Measurements from ENCODE around the gene HYAL2.

HYAL2 gene

DNA sequence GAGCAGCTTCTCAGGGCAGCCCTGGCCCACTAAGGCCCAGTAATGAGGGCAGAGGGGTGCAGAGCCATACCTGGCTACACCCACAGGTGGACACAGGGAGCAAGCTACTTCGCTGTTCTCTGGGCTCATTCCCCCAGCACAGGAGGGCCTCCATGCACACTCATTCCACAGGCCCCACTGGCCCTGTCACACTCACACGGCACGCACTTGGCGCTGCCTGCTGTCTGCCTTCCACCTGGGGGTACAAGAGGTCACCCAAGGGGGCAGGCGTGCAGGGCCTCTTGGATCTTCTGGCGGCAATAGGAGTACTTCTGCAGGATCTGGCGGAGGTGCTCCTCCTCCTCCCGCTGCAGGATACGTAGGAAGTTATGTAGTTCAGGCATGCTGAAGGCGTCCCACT, 7.8 kb upstream of the HYAL2 start:
- no peak for DNase-seq (ENCODE audit: low read depth in 2 of 2)

DNA sequence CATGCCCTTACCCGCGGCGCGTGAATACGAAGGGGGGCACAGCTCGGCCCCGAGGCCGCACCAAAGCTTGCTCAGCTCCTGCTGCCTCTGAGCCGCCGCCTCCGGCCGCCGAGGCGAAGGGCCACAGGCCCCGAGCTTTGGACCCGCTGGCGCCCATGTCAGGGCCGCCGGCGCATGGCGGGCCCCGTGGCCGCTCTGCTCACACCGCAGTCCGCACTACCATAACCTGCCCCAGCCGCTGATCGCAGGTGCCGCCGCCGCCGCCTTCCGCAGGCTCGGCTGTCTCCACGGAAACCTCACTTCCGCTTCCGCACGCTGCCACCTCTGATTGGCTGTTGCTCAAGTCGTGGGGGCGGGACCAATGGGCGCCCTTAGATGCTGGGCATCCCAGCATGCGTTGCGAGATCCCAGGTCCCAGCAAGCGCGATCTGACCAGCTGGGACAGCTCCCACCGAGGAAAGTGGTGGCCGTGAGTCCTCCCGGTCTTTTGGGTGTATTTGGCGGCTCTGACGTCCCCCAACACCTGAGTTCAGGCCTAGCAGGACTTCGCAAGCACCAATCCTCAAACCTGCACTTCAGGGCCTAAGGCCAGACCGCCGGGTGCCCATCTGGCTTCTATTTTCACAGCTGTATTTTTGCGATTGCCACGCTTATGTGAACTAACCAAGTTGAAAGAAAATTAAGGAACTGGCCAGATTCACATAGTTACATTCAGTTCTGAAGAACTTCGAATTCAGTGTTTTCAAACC, 5.6 kb upstream of the HYAL2 start, which contains the start of gene TUSC2:
TSS of gene TUSC2 (minus strand) at position 281 of the 749 bp plus-strand sequence. CDS start at position 157, 124 bp downstream.
- DNase-seq (ENCODE audit: low read depth in 2 of 2), result peak; percentile 87 to 89

GRCh38 chr3:50327129-50327528, 4.6 kb upstream of the HYAL2 start:
- no peak for DNase-seq (ENCODE audit: low read depth in 2 of 2)

DNA sequence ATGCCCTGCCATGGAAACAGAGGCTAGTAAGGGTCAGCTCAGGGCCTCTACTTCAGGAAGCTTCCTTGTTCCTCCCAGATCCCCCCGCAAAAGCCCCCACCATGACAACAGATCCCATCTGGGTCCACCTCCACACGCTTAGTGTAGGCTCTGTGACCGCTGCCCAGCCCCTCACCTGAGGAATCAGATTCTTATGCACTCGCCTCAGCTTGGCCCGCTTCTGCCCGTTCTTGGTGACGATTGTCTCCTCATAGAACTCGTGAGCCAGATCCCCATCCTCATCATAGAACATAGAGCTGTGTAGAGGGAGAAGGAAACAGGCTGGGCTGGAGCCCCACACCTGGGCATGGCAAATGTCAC, 3.6 kb upstream of the HYAL2 start:
- DNase-seq (ENCODE audit: low read depth in 2 of 2), result no peak

DNA sequence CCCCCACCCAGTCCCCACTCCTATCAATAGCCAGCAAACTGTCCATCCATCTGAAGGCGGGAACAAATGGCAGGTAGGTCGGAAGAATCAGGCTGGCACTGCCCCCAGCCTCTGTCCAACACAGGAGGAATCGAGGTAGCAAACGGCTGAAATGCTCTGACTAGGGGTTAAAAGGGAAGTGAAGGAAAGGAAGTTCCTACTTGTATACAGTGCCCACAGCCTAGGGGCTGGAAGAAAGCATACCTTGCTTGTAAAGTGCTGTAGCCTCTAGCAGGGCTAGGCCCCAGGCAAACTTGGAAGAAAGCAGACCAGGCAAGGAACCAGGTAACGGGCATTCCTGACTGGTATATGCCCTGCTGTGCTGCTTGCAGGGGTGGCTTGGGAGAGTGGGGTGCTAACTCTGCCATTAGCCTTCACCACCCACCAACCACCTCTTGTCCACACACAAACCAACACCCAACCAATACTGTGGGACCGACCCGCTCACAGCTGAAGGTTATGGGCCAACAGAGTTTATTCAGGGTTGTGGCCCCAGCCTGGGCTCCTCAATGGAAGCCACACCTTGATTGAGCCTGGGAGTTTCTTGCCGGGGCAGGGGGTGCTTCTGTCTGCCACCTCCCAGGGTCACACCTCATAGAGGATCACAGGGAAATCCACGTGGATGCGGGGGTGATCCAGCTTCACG, 3.1 kb upstream of the HYAL2 start:
- DNase-seq (ENCODE audit: low read depth in 2 of 2), result no peak

- DNase-seq (ENCODE audit: low read depth in 2 of 2), result no peak
Measured at GRCh38 chr3:50325113-50325480, 2.6 kb upstream of the HYAL2 start.

GRCh38 chr3:50324351-50325112, 2.0 kb upstream of the HYAL2 start:
- DNase-seq (ENCODE audit: low read depth in 2 of 2), result no peak

DNA sequence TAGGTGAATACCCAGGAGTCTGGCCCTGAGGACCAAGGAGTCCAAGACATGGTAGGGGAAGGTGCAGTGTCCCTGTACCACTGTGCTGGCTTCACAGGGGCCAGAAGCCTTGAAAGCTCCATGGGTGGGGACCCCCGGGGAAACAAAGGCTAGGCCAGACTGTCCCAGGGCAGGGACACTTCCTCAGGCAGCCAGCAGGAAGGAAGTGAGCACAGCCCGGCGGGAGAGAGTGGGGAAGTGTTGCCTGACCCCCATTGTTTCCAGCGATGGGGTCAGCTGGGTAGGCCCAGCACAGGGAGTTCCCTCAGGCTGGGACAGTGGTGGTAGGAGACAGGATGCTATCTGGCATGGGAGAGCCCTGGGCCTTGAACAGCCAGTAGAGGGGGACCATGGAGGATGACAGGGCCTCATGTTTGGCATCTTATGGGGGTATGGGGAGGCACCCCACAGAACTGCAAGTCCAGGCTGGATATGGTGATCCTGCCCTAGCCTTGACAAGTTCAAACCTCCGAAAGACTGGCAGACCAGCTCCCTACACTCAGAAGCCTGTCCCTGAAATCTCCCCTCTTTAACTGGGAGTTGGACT, 1.2 kb upstream of the HYAL2 start:
- DNase-seq (ENCODE audit: low read depth in 2 of 2), result no peak

GRCh38 chr3:50323092-50323600, 601 bp upstream of the HYAL2 start:
- no peak for DNase-seq (ENCODE audit: low read depth in 2 of 2)

- DNase-seq (ENCODE audit: low read depth in 2 of 2), result no peak
Measured at GRCh38 chr3:50322115-50322385, 495 bp downstream of the HYAL2 start.

GRCh38 chr3:50321336-50322114, 1.0 kb downstream of the HYAL2 start:
- peak; percentile 56 to 68 for DNase-seq (ENCODE audit: low read depth in 2 of 2)

- DNase-seq (ENCODE audit: low read depth in 2 of 2), result peak in 1 of 2 donors; percentile 39
Measured at GRCh38 chr3:50320853-50321335, 1.7 kb downstream of the HYAL2 start.

DNA sequence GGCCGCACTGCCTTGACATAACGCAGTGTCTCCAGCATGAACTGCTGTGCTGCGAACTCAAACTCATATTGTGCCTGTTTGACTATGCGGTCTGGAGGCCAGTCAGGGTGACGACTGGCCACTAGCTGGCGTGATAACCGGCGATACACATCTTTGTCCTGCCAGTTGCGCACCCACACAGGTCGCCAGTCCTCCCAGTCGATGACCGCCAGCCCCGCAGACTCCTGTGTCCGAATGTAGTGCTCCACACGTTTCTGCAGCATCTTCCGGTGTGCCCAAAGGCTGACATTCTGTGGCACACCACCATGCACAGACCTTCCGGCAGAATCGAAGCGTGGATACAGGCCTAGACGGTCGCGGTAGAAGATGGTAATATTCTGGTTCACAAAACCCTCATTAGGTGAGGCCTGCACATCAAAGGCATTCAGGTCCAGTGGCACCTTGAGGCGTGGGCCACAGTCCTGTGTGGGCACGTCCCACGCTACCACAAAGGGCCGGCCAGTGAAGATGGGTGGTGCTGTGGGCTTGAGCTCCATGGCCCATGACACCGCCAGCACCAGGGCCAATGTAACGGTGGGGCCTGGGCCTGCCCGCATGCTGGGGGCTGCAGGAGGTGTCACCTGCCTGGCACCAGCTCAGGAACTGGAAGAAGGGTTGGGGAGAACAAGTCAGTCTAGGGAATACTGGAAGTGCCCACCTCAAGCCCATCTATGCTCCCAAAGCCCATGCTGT, 2.5 kb downstream of the HYAL2 start:
- no peak for DNase-seq (ENCODE audit: low read depth in 2 of 2)

DNA sequence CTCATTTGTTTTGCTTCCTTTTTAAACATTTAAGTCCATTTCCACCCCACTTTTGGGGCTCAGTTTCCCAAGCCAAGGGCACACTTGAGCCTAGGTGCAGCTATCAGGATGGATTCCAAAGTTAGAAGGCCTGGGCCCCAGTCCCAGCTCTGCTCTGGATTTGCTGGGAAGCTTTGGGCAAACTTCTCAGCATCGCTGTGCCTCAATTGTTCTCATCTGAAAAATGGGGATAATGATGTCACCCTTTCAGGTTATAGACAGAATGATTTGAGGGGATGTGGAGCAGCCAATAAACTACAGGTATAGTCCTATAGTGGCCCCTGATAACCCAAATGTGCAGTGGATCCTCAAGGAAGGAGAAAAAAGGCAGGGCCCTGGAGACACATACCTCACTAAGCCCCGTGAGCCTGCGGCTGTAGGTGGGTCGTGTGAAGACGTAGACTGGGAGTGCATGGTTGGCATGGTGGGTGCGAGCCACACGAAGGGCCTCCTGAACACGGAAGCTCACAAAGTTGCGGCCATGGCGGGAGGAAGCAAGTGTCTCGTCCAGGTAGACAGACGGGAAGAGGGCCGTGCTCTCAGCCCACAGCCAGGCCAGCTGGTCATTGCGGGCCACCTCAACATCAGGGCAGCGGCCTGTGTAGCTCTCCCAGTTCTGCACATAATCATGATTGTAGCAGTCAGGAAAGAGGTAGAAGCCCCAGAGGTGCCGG, 3.2 kb downstream of the HYAL2 start:
- no peak for DNase-seq (ENCODE audit: low read depth in 2 of 2)

- no peak for DNase-seq (ENCODE audit: low read depth in 2 of 2)
Measured at GRCh38 chr3:50318615-50319014, 3.9 kb downstream of the HYAL2 start.

- no peak for DNase-seq (ENCODE audit: low read depth in 2 of 2)
Measured at GRCh38 chr3:50318163-50318562, 4.4 kb downstream of the HYAL2 start.

DNA sequence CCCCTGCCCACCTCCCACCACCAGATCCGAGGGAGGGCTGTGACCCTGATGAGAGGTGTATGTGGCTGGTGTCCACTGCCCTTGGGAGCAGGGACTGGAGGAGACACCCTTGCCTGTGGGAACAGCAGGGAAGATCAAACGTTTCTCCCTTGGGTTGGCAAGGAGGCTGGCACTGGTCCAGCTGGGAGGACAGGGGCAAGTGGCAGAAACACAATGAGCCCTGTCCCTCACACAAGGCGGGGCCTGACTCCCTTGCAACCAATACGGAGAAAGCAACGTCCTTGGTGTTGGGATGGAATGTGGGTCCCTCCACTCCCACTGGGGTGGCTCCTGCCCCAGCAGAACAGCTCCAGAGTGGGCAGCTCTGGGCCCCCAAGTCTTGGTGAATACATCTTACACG, 5.2 kb downstream of the HYAL2 start:
- no peak for DNase-seq (ENCODE audit: low read depth in 2 of 2)

DNA sequence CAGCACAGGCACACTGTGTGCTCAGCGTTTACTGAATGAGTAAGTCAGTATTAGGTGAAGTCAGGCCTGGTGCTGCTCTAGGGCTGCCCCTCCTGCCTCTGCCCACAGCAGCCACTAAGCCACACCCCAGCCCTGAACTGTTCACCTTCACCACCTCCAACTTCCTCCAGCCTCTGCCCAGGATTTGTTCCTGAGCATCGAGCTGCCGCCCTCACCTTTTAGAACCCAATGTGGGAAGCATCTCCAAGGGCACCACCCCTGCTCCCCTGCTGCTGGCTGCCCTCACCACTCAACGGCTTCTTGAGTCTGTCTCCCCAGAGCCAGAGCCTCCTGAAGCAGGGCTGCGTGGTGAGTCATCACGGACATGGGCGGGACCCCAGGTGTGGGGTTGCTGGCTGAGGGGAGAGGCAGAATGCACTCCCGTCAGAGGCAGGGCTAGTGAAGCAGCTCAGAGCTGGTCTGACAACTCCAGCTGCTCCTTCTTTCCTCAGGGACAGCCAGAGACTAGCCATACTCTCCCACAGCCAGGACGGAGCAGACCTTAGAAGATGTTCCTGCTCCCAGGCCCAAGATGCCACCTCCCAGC, 5.8 kb downstream of the HYAL2 start:
- peak; percentile 51 to 63 for DNase-seq (ENCODE audit: low read depth in 2 of 2)

DNA sequence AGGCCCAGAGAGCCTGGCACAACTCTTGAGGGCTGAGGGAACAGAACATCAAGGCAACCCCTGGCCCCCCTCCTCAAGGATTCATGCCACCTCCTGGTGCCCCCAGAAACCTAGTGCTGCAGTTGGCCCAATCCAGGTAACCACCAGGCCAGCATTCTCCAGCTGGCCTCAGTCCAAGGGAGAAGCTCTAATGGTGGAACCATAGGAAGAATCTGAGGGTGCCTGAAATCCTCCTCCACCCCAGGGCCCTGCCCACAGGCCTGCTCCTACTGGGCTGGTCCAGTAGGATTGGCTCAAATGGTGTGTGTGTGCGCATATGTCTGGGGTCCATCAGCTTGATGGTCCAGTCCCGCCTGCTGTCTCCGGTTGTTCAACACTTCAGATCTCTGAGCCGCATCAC, 7.7 kb downstream of the HYAL2 start:
- DNase-seq (ENCODE audit: low read depth in 2 of 2), result no peak

- DNase-seq (ENCODE audit: low read depth in 2 of 2), result no peak
Measured at GRCh38 chr3:50314342-50314741, 8.2 kb downstream of the HYAL2 start.
